Bronchial epithelial cell (primary cell): ENCODE measurements around the gene LMLN. TPM values are rescaled to one million over a fixed set of nuclear protein-coding genes. Genes with fewer than 3 reads are reported as not detected.
A peak's percentile ranks its signal among the peaks of the same experiment; 100 is the strongest.
"Not testable (repeated sequence)": the region's sequence is repeated elsewhere in the genome, so short reads cannot be mapped to it uniquely, and the experiment has no call there.

Source experiments
- DNase-seq: peaks from one replicate; pipeline ENCODE4 v3.0.0-alpha.2; 2010; ENCODE audit warnings: low read depth
- FAIRE-seq: peaks from 2 replicates; lab custom pipeline; 2011; peaks lifted over from hg19 to GRCh38; lab: Jason Lieb, UNC
- H3K27me3 ChIP-seq: 2 replicates; pipeline ENCODE4 v1.5.1; 2011; ENCODE audit warnings: low read length; ENCODE audit not compliant: control insufficient read depth, insufficient read depth
- H3K36me3 ChIP-seq: 2 replicates; pipeline ENCODE4 v1.5.1; 2011; ENCODE audit warnings: low read length; ENCODE audit not compliant: control insufficient read depth, insufficient read depth
- H3K4me3 ChIP-seq: 2 replicates; pipeline ENCODE4 v1.5.1; 2011; ENCODE audit warnings: mild to moderate bottlenecking, low read depth, low read length, control low read depth
- CTCF ChIP-seq: IDR thresholded peaks from 2 replicates; pipeline ENCODE4 v1.5.1; 2011; ENCODE audit warnings: mild to moderate bottlenecking, moderate library complexity, low read length, control low read depth, inconsistent platforms; ENCODE audit not compliant: insufficient read depth, severe bottlenecking
- total RNA-seq: library from RNA; depleted of rRNA; stranded (reverse); fragments of >200 nt; gene quantifications from 2 replicates; pipeline ENCODE4 v1.2.1, GENCODE V29; 2014

Gene LMLN
- total RNA-seq = 3.9 and 4.7 TPM in 2 replicates

- no peak for TF ChIP-seq CTCF
- Histone ChIP-seq H3K27me3 (no peaks in the 10 kb centered on the region), H3K4me3 (peak within 1 kb of the TSS; percentile 70), H3K36me3 (peaks cover 3% of the 10 kb centered on the region)
- DNase-seq = peak; percentile 87
- FAIRE-seq = no peak
Measured at GRCh38 chr3:197959891-197960693, at the start of gene LMLN. LMLN (plus strand) TSS chr3:197960217; CDS start chr3:197960246, 29 bp downstream.

GRCh38 chr3:197912741-197913476 lies 47.1 kb upstream of the LMLN start:
- no peak for FAIRE-seq

GRCh38 chr3:197913641-197914380 lies 46.2 kb upstream of the LMLN start:
- H3K27me3 ChIP-seq = no peaks in the 10 kb centered on the region
- TF ChIP-seq CTCF = no peak
- FAIRE-seq = no peak
- no peak for DNase-seq
- no peak overlapping the region for H3K4me3 ChIP-seq
- no peaks in the 10 kb centered on the region for H3K36me3 ChIP-seq

More at GRCh38 chr3:197912741-197913476, 47.1 kb upstream of the LMLN start:
- no peak for TF ChIP-seq CTCF
- Histone ChIP-seq H3K27me3 (no peaks in the 10 kb centered on the region), H3K4me3 (no peak overlapping the region), H3K36me3 (no peaks in the 10 kb centered on the region)
- DNase-seq = no peak

- not testable (repeated sequence) for H3K36me3 ChIP-seq, DNase-seq, H3K27me3 ChIP-seq, H3K4me3 ChIP-seq, FAIRE-seq
Measured at GRCh38 chr3:197921429-197922275, 38.4 kb upstream of the LMLN start.

GRCh38 chr3:197926418-197926817 lies 33.6 kb upstream of the LMLN start:
- no peak overlapping the region for H3K4me3 ChIP-seq
- DNase-seq = no peak
- TF ChIP-seq CTCF = peak; percentile 26
- H3K27me3 ChIP-seq = no peaks in the 10 kb centered on the region
- no peak for FAIRE-seq
- H3K36me3 ChIP-seq = no peaks in the 10 kb centered on the region

- H3K36me3 ChIP-seq, FAIRE-seq, H3K27me3 ChIP-seq, H3K4me3 ChIP-seq, DNase-seq: not testable (repeated sequence)
Measured at GRCh38 chr3:197927578-197927977, 32.4 kb upstream of the LMLN start.
